Gastroesophageal sphincter (tissue), 3 donors: ENCODE results near the gene SEMA3F.

Experiments used
- EP300 ChIP-seq: sonication (generic); formaldehyde crosslinking; IDR thresholded peaks from one replicate; pipeline ENCODE4 v1.6.1; 2017; ENCODE audit warnings: antibody characterized with exemption, mild to moderate bottlenecking
- POLR2A ChIP-seq, 2 donors: fragments of 450-650 bp; IDR thresholded peaks; one replicate each; pipeline ENCODE4 v1.6.1; 2017; ENCODE audit warnings: antibody characterized with exemption in 2 of 2, mild to moderate bottlenecking in 2 of 2, moderate library complexity in 1 of 2
- POLR2AphosphoS5 ChIP-seq: sonication (generic); formaldehyde crosslinking; IDR thresholded peaks from one replicate; pipeline ENCODE4 v1.6.1; 2017; ENCODE audit warnings: antibody characterized with exemption
- TF ChIP-seq, protein P1 (sequence below), 4 experiments: fragments of 200-600 bp in 2 of 4; fragments of 450-650 bp in 2 of 4; sonication (generic) in 1 of 4; IDR thresholded peaks; one replicate each; pipeline ENCODE4 v1.5.1; 2017 to 2019; ENCODE audit warnings: antibody characterized with exemption in 4 of 4, mild to moderate bottlenecking in 2 of 4, moderate library complexity in 2 of 4

DNA sequence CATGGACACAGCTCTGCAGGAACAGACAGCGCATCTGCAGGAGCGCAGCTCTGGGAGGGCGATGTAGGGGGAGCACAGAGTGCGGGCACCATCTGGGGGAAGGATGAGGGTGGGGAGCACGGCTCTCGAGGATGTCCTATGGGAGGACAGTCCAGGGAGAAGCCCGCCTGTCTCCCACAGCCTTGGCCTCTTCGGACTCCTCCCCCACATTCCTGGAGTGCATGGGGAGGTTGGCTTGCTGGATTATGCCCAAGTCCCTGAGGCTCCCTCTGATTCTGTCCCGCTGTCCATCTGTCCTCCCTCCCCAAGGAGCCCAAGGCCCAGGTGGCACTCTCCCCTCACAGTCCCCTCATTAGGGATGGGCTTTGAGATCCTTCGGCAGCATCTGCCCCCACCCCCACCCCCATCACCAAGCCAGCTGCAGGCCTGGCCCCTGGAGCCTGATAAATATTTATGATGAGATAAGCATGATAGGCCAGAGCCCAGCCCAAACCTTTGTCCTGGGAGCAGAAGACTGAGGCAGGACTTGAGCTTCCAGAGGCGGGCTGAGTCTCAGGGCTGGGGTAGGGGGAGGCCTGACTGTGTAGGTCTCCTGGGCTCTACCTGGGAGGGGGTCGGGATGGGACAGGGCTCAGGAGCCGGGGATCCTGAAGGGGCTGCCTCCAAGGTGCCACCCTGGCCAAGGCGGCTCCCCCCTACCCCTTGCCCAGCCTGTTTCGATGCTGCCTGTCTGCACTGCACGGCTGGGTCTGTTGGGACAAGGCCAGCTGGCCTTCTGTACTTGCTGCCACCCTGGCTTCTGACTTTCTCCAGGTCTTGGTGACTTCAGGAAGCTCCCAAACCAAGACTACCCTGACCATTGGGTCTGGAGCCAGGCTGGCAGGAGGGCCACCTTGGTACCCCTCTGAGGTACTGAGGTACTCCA lies 28.6 kb upstream of the SEMA3F start:
- TF ChIP-seq POLR2A (IDR thresholded peaks at IDR 0.05) (no peak), POLR2AphosphoS5 (no peak), EP300 (no peak)
- TF ChIP-seq, protein P1, sequence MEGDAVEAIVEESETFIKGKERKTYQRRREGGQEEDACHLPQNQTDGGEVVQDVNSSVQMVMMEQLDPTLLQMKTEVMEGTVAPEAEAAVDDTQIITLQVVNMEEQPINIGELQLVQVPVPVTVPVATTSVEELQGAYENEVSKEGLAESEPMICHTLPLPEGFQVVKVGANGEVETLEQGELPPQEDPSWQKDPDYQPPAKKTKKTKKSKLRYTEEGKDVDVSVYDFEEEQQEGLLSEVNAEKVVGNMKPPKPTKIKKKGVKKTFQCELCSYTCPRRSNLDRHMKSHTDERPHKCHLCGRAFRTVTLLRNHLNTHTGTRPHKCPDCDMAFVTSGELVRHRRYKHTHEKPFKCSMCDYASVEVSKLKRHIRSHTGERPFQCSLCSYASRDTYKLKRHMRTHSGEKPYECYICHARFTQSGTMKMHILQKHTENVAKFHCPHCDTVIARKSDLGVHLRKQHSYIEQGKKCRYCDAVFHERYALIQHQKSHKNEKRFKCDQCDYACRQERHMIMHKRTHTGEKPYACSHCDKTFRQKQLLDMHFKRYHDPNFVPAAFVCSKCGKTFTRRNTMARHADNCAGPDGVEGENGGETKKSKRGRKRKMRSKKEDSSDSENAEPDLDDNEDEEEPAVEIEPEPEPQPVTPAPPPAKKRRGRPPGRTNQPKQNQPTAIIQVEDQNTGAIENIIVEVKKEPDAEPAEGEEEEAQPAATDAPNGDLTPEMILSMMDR (IDR thresholded peaks at IDR 0.05) = no peak
